Small intestine (tissue), 7 donors: ENCODE measurements around the gene GALNT9. TPM values are rescaled to one million over a fixed set of nuclear protein-coding genes. Genes with fewer than 3 reads are reported as not detected.

Experiments
- DNase-seq, 2 donors: peaks; one replicate each; pipeline versions ENCODE4 v3.0.0 to v3.0.0-alpha.2; 2013
- FAIRE-seq: peaks from 2 replicates; lab custom pipeline; 2012; peaks lifted over from hg19 to GRCh38; lab: Jason Lieb, UNC
- H3K27ac ChIP-seq, 3 donors: one replicate each; pipeline ENCODE4 v1.5.1; 2013; ENCODE audit warnings: low read length in 2 of 3, mild to moderate bottlenecking in 2 of 3, control low read depth in 1 of 3, inconsistent platforms in 1 of 3, low read depth in 1 of 3, moderate library complexity in 1 of 3
- H3K27me3 ChIP-seq, 3 donors: one replicate each; pipeline ENCODE4 v1.6.1; 2013; ENCODE audit warnings: low read length in 3 of 3, inconsistent platforms in 1 of 3; ENCODE audit not compliant: control insufficient read depth in 3 of 3, insufficient read depth in 3 of 3
- H3K36me3 ChIP-seq, 3 donors: one replicate each; pipeline ENCODE4 v1.6.1; 2013; ENCODE audit warnings: low read length in 3 of 3, inconsistent platforms in 1 of 3, low read depth in 1 of 3, mild to moderate bottlenecking in 1 of 3, moderate library complexity in 1 of 3; ENCODE audit not compliant: control insufficient read depth in 3 of 3, insufficient read depth in 2 of 3
- H3K4me1 ChIP-seq, 3 donors: one replicate each; pipeline ENCODE4 v1.6.1; 2013; ENCODE audit warnings: low read length in 2 of 3, inconsistent platforms in 1 of 3, low read depth in 1 of 3, mild to moderate bottlenecking in 1 of 3, moderate library complexity in 1 of 3; ENCODE audit not compliant: control insufficient read depth in 3 of 3, insufficient read depth in 2 of 3
- H3K4me3 ChIP-seq, 3 donors: one replicate each; pipeline ENCODE4 v1.5.1; 2013; ENCODE audit warnings: low read length in 3 of 3, control low read depth in 1 of 3, inconsistent platforms in 1 of 3, low read depth in 1 of 3, mild to moderate bottlenecking in 1 of 3, moderate library complexity in 1 of 3
- H3K9me3 ChIP-seq, 2 donors: one replicate each; pipeline ENCODE4 v1.6.1; 2013; ENCODE audit warnings: low read depth in 1 of 2, low read length in 1 of 2; ENCODE audit not compliant: control insufficient read depth in 2 of 2, insufficient read depth in 1 of 2
- WGBS, 3 donors: extraction: QIAGEN DNeasy Blood & Tissue Kit; methylation state at CpG; one replicate each; pipeline ENCODE4 v1.1.7; 2013; 5-methylcytosine and 5-hydroxymethylcytosine counted together
- polyA plus RNA-seq, 4 donors: library from polyadenylated mRNA; stranded (reverse) in 3 of 4; unstranded in 1 of 4; fragments of 200-250 nt in 3 of 4; fragments of 120-200 nt in 1 of 4; gene quantifications; one replicate each; pipeline versions ENCODE4 v1.2.1 to v1.2.3, GENCODE V29; 2013
- donor health status: healthy with polysubstance abuse.
- donor health status: control.
- donor health status: control.
- donor health status: Bipolar disorder and iron deficiency.
- donor health status: healthy.

The GALNT9 gene
- polyA plus RNA-seq, 4 donors = 0.79 to 2.6 TPM; not detected in 2

- Histone ChIP-seq H3K4me1 (no peaks in the 10 kb centered on the region), H3K27ac (no peak overlapping the region), H3K4me3 (no peak overlapping the region), H3K36me3 (no peaks in the 10 kb centered on the region), H3K9me3 (peaks cover 2 to 21% of the 10 kb centered on the region in 2 donors), H3K27me3 (peaks cover 0 to 2% (median 0%) of the 10 kb centered on the region in 3 donors)
- 67 to 77% (median 71%) methylated on average over 30 to 33 of the region's 33 CpGs for WGBS, 3 donors
- FAIRE-seq (no peak), DNase-seq (no peak)
Observed at GRCh38 chr12:132310181-132311040, 19.0 kb downstream of the GALNT9 start.

- WGBS, 3 donors = 88 to 89% (median 88%) methylated on average over 21 of the region's 21 CpGs
- peaks cover 2 to 21% of the 10 kb centered on the region in 2 donors for H3K9me3 ChIP-seq
- no peak for FAIRE-seq
- no peaks in the 10 kb centered on the region for H3K4me1 ChIP-seq
- peaks cover 0 to 2% (median 0%) of the 10 kb centered on the region in 3 donors for H3K27me3 ChIP-seq
- H3K4me3 ChIP-seq = no peak overlapping the region
- DNase-seq = no peak
- H3K36me3 ChIP-seq = no peaks in the 10 kb centered on the region
- H3K27ac ChIP-seq = no peak overlapping the region
Observed at GRCh38 chr12:132309596-132310086, 19.7 kb downstream of the GALNT9 start.

DNA sequence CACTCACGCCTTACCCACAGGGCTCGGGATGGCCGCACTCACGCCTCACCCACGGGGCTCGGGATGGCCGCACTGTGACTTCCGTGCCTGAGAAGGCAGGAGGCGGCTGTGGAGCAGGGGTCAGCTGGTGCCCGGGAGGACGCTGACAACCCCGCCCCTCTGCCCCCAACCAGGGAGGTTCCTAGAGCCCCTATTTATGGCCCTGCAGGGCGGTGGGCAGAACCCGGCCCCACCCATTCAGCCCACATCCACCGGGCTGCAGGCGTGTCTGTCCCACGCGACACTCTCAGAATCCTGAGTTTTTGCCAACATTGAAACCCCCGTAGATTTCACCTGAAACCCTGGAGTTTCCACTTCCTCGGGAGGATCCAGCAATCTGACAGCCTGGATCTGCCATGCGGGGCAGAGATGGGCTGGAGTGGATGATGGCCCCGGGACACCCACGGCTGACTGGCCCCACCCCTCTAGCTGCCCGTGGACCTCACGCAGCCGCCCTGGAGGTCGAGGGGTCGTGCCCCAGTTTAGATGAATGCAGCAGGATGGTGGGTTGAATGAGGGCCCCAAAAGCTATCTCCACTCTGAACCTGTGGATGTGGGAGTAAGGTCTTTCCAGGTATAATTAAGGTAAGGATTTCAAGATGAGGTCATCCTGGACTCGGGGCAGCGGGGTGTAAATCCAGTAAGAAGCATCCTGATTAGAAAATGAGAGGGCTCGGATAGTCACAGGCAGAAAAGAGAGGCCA, 20.4 kb downstream of the GALNT9 start:
- WGBS, 3 donors = 73 to 74% (median 74%) methylated on average over 31 of the region's 31 CpGs
- Histone ChIP-seq H3K9me3 (peaks cover 2 to 21% of the 10 kb centered on the region in 2 donors), H3K4me3 (no peak overlapping the region), H3K36me3 (no peaks in the 10 kb centered on the region), H3K27ac (no peak overlapping the region), H3K4me1 (no peaks in the 10 kb centered on the region), H3K27me3 (peaks cover 0 to 2% (median 0%) of the 10 kb centered on the region in 3 donors)
- FAIRE-seq = no peak
- no peak for DNase-seq

DNA sequence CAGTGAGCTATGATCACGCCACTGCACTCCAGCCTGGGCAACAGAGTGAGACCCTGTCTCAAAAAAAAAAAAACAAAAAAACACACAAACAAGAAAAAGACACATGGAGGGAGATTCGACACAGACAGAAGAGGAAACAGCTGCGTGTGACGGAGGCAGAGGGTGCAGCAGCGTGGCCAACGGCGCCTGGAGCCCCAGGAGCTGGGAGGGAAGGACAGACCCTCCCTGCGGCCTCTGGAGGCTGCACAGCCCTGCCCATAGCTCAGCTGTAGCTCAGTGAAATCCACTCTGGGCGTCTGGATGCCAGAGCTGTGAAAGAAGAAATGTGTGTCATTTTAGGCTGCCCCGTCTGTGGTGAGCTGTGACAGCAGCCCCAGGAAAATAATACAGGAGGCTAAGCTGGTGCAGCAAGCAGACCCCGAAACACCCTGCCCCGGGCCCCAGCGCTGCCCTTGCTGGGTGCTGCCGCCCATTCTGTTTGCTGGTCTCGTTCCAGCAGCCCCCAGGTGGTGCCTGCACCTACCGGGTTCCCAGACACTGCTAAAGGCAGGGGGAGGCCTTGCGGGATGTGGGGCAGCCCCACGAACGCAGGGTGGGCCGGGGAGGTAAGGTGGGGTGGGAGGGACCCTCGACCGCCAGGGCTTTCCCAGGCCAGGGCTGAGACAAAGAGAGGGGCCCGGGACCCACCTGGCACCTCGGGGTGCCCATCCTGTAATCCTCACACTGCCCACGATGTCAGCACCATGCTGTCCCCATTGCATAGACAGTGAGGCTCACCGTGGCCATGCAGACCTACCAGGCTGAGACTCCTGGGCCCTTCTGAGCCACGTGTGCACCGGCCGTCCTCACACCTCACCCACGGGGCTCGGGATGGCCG, 21.2 kb downstream of the GALNT9 start:
- WGBS, 3 donors = 64 to 68% (median 66%) methylated on average over 27 to 32 of the region's 32 CpGs
- Histone ChIP-seq H3K36me3 (no peaks in the 10 kb centered on the region), H3K9me3 (peaks cover 2 to 21% of the 10 kb centered on the region in 2 donors), H3K4me1 (no peaks in the 10 kb centered on the region), H3K27ac (no peak overlapping the region), H3K27me3 (peaks cover 0 to 2% (median 0%) of the 10 kb centered on the region in 3 donors), H3K4me3 (no peak overlapping the region)
- DNase-seq (no peak), FAIRE-seq (no peak)

DNA sequence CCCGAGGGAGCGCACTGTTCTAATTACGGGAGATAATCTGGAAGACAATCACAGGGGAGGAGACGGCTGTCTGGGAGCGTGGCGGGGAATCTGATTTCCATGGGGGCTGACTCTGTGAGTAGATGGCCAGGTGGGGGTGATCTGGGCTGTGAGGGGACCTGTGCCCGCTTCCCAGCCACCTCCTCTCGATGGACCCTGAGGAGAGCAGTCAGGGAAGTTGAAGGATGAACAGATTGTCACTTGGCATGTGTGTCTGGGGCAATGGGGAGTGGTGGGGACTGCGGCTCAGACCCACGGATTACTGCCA, 22.6 kb downstream of the GALNT9 start:
- H3K9me3 ChIP-seq = peaks cover 2 to 15% of the 10 kb centered on the region in 2 donors
- WGBS, 3 donors = 72 to 81% (median 76%) methylated on average over 10 of the region's 10 CpGs
- DNase-seq (no peak), FAIRE-seq (no peak)
- H3K27me3 ChIP-seq = peaks cover 0 to 2% (median 0%) of the 10 kb centered on the region in 3 donors
- H3K36me3 ChIP-seq = no peaks in the 10 kb centered on the region
- no peaks in the 10 kb centered on the region for H3K4me1 ChIP-seq
- H3K27ac ChIP-seq = no peak overlapping the region
- no peak overlapping the region for H3K4me3 ChIP-seq

DNA sequence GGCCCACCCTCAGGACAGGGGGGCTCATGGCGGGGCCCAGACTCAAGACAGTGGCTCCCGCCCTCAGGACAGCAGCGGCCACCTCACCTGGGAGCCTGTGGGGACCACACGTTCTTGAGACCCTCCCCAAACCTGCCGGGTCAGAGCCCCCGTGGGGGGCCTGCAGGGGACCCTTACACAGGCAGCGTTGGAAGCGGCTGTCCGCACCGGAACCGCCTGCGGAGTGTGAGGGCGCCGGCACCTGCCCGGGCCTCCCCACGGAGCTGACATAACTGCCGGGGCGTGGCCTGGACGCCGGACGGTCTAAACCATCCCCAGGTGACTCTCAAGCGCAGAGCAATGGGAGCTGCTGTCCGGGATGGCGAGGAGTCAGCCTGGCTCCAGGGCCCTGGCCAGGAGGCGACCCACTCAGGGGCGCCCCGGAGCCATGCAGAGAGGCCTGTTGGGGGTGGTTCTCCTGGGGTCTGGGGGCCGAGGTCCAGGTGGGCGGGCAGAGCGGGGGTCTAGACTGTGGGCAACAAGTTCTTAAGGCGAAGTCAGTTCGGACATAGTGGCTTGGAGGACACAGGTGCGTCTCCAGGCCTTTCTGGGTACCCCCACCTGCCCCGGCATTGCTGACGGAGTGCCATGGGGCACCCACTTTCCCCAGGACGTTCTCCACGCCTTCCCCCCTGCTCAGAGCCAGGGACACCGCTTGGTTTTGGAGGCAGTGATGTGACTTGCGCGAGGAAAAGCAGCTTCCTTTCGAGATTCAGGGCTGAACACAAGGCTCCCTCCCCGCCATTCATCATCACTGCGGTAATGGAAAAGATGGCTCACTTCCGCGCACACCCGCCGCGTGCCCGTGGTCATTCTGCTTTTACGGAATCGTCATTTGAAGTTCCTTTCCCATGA, 23.2 kb downstream of the GALNT9 start:
- no peaks in the 10 kb centered on the region for H3K4me1 ChIP-seq
- H3K9me3 ChIP-seq = peaks cover under 1 to 9% of the 10 kb centered on the region in 2 donors
- no peaks in the 10 kb centered on the region for H3K36me3 ChIP-seq
- no peak overlapping the region for H3K27ac ChIP-seq
- H3K4me3 ChIP-seq = no peak overlapping the region
- WGBS, 3 donors = 82 to 88% (median 86%) methylated on average over 50 to 51 of the region's 51 CpGs
- H3K27me3 ChIP-seq = peaks cover 0 to 2% (median 0%) of the 10 kb centered on the region in 3 donors
- DNase-seq = no peak
- FAIRE-seq = no peak

- DNase-seq = no peak
- H3K9me3 ChIP-seq = peaks cover 0 to 3% of the 10 kb centered on the region in 2 donors
- WGBS, 3 donors = 64 to 86% (median 83%) methylated on average over 14 of the region's 14 CpGs
- H3K4me1 ChIP-seq = no peaks in the 10 kb centered on the region
- FAIRE-seq = no peak
- H3K27ac ChIP-seq = no peak overlapping the region
- no peak overlapping the region for H3K4me3 ChIP-seq
- no peaks in the 10 kb centered on the region for H3K36me3 ChIP-seq
- H3K27me3 ChIP-seq = no peaks in the 10 kb centered on the region
Observed at GRCh38 chr12:132305560-132305966, 23.8 kb downstream of the GALNT9 start.
